ENCODE data around the gene SEC24C.
"Not testable (repeated sequence)": the region's sequence is repeated elsewhere in the genome, so short reads cannot be mapped to it uniquely, and the experiment has no call there.

Gene SEC24C

GRCh38 chr10:73716251-73716650 is 27.9 kb upstream of the SEC24C start:
- Mint-ChIP-seq H3K4me1 (ENCODE audit: low read depth) (peaks cover 46% of the 10 kb centered on the region), H3K27me3 (no peaks in the 10 kb centered on the region), H3K4me3 (no peak overlapping the region), H3K27ac (peak overlapping the region; percentile 95), H3K9me3 (no peaks in the 10 kb centered on the region), H3K36me3 (ENCODE audit: low read depth) (peaks cover 66% of the 10 kb centered on the region)
- intact Hi-C loops (cut with micrococcal nuclease): loop anchor here (2.0 kb wide), 1 partner anchor 29 kb away; the partner anchor contains the start of gene SEC24C

DNA sequence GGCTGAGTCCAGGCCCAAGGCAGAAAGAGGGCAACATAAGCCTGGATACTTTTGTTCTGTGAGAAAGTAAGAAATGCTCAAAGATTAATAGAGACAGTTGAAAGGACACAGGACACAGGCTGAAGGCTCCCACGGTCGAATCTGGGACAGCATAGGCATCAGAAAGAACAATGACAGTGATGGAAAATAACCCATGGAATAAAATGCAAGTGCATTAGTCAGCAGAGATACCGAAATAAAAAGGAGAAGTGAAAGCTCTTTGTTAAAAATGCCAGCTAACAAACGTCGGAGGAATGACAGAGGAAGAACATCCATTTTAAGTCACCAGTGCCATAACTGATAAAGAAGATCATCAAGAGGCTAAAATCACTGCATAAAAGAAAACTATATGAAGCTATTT is 26.6 kb upstream of the SEC24C start:
- no peaks in the 10 kb centered on the region for H3K9me3 Mint-ChIP-seq
- H3K4me3 Mint-ChIP-seq: peak overlapping the region; percentile 55
- peaks cover 58% of the 10 kb centered on the region for H3K4me1 Mint-ChIP-seq (ENCODE audit: low read depth)
- H3K36me3 Mint-ChIP-seq (ENCODE audit: low read depth): peaks cover 69% of the 10 kb centered on the region
- intact Hi-C loops (cut with micrococcal nuclease): loop anchor here (2.0 kb wide), 1 partner anchor 27 kb away; the partner anchor contains the start of gene SEC24C
- H3K27me3 Mint-ChIP-seq: no peaks in the 10 kb centered on the region
- peak overlapping the region; percentile 95 for H3K27ac Mint-ChIP-seq

DNA sequence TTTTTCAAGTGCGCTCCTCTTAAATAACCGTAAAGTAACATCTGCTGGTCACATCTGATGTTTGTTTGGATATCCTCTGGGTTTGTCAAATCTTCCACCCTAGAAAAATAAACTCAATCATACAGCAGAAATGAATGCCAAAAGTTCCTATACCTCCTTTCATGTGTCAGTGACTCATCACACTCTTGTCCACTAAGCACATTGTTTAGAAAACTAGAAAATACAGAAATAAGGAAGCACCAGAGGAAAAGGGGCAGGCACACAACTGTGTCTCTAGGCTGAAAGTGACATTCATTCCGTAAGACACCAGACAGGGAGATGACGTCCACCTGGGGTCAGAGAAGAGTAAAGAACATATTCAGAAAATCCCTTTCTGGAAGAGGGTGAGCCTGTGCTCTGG is 23.6 kb upstream of the SEC24C start:
- intact Hi-C loops (cut with micrococcal nuclease); H3K27me3 Mint-ChIP-seq; H3K9me3 Mint-ChIP-seq: not testable (repeated sequence)
- peaks cover 71% of the 10 kb centered on the region for H3K36me3 Mint-ChIP-seq (ENCODE audit: low read depth)
- H3K4me3 Mint-ChIP-seq: peak overlapping the region; percentile 1
- peaks cover 58% of the 10 kb centered on the region for H3K4me1 Mint-ChIP-seq (ENCODE audit: low read depth)
- H3K27ac Mint-ChIP-seq: peak overlapping the region; percentile 95

- H3K36me3 Mint-ChIP-seq (ENCODE audit: low read depth): peaks cover 80% of the 10 kb centered on the region
- H3K4me1 Mint-ChIP-seq (ENCODE audit: low read depth): peaks cover 39% of the 10 kb centered on the region
- intact Hi-C loops (cut with micrococcal nuclease): no loop called here
- no peak overlapping the region for H3K4me3 Mint-ChIP-seq
- H3K9me3 Mint-ChIP-seq: no peaks in the 10 kb centered on the region
- H3K27ac Mint-ChIP-seq: peak overlapping the region; percentile 32
- H3K27me3 Mint-ChIP-seq: no peaks in the 10 kb centered on the region
Observed at GRCh38 chr10:73723516-73723915, 20.7 kb upstream of the SEC24C start.

DNA sequence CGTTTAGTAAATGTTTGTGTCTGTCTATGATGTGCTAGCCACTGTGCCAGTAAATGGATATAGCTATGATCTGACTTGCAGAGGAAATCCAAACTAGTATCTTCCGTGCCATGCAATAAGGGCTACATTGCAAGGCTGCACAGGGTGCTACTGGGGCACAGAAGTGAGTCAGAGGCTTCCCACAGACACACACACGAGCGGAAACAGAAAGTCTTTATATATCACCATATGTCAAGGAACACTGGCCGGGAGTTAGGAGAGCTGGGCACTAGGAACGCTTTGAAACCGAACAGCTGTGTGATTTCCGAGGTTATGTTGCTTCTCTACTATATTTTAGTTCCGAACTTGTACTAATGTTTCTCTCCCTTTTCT is 14.4 kb upstream of the SEC24C start:
- H3K9me3 Mint-ChIP-seq, H3K27me3 Mint-ChIP-seq: not testable (repeated sequence)
- peak overlapping the region; percentile 95 for H3K27ac Mint-ChIP-seq
- H3K4me3 Mint-ChIP-seq: peak overlapping the region; percentile 90
- peaks cover 12% of the 10 kb centered on the region for H3K4me1 Mint-ChIP-seq (ENCODE audit: low read depth)
- H3K36me3 Mint-ChIP-seq (ENCODE audit: low read depth): peaks cover 63% of the 10 kb centered on the region
- intact Hi-C loops (cut with micrococcal nuclease): loop anchor here (1.0 kb wide), 1 partner anchor 15 kb away; the partner anchor contains the start of gene SEC24C

DNA sequence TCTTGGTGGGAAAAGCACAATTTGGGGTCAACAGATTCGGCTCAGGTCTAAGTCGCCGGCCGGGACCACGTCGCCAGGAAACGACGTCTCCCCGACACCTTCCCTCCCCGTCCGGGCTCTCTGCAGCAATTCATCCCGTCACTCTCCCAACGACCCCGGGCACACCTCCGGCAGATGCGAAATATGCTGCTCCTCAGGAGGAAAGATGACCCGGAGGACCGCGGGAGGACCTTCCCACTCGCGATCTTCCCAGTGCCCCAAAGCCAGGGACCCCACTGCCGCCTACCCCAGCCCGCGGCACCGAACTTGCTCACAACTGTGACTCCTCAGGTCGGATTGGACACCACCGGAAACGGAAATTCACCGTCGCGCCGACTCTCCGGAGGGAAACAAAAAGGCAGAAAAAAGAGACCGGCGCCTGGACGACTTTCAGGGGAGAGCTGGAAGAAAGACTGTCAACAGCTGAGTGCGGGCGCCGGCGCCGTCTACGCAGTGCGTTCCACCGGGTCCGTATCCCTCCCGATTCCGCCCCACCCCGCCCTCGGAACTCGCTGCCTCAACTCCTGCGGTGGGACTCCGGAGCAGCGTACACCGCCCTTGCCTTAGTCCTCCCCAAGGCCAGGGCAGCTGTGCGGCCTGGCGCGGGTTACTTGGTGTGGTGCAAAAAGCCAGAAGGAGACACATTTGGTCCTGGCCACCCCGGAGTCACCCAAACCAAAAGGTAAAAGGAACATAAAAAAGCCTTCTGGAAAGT is 13.8 kb upstream of the SEC24C start:
- Mint-ChIP-seq H3K36me3 (ENCODE audit: low read depth) (peaks cover 66% of the 10 kb centered on the region), H3K4me1 (ENCODE audit: low read depth) (peaks cover 12% of the 10 kb centered on the region), H3K9me3 (no peaks in the 10 kb centered on the region), H3K27ac (peak overlapping the region; percentile 95), H3K27me3 (no peaks in the 10 kb centered on the region), H3K4me3 (peak overlapping the region; percentile 90)
- intact Hi-C loops (cut with micrococcal nuclease): loop anchor here (1.0 kb wide), 1 partner anchor 14 kb away; the partner anchor contains the start of gene SEC24C

DNA sequence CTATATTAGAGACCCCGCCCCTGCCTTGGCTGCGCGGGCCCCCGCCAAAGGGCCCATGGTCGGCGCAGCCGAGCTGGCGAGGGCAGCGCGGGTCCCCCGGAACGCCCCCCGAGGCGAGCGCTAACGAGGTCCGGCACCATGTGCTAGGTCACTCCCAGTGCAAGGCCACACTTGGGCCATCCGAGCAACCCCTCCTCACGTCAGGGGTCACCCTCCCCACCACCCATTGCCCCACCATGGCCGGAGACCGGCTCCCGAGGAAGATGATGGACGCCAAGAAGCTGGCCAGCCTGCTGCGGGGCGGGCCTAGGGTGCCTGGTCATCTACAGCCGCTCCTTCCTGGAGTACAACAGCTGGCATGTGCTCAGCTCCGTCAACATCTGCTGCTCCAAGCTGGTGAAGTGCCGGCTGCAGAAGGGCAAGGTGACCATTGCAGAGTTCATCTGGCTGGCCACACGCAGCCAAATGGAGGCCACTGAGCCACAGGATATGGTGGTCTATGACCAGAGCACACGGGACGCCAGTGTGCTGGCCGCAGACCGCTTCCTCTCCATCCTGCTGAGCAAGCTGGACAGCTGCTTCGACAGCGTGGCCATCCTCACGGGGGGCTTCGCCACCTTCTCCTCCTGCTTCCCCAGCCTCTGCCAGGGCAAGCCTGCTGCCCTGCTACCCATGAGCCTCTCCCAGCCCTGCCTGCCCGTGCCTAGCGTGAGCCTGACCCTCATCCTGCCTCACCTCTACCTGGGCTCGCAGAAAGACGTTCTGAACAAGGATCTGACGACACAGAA is 12.4 kb upstream of the SEC24C start:
- Mint-ChIP-seq H3K4me1 (ENCODE audit: low read depth) (peaks cover 12% of the 10 kb centered on the region), H3K4me3 (no peak overlapping the region), H3K27ac (no peak overlapping the region), H3K27me3 (no peaks in the 10 kb centered on the region), H3K36me3 (ENCODE audit: low read depth) (peaks cover 60% of the 10 kb centered on the region), H3K9me3 (no peaks in the 10 kb centered on the region)
- intact Hi-C loops (cut with micrococcal nuclease): no loop called here

DNA sequence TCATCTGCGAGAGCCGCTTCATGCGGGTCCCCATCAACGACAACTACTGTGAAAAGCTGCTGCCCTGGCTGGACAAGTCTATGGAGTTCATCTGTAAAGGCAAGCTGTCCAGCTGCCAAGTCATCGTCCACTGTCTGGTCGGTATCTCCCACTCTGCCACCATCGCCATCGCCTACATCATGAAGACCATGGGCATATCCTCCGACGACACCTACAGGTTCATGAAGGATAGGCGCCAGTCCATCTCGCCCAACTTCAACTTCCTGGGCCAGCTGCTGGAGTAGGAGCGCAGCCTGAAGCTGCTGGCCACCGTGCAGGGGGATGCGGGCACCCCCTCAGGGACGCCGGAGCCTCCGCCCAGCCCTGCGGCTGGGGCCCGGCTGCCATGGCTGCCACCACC is 11.7 kb upstream of the SEC24C start:
- Mint-ChIP-seq H3K4me1 (ENCODE audit: low read depth) (peaks cover 12% of the 10 kb centered on the region), H3K9me3 (no peaks in the 10 kb centered on the region), H3K36me3 (ENCODE audit: low read depth) (peaks cover 57% of the 10 kb centered on the region), H3K4me3 (no peak overlapping the region), H3K27me3 (no peaks in the 10 kb centered on the region), H3K27ac (no peak overlapping the region)
- intact Hi-C loops (cut with micrococcal nuclease): no loop called here

DNA sequence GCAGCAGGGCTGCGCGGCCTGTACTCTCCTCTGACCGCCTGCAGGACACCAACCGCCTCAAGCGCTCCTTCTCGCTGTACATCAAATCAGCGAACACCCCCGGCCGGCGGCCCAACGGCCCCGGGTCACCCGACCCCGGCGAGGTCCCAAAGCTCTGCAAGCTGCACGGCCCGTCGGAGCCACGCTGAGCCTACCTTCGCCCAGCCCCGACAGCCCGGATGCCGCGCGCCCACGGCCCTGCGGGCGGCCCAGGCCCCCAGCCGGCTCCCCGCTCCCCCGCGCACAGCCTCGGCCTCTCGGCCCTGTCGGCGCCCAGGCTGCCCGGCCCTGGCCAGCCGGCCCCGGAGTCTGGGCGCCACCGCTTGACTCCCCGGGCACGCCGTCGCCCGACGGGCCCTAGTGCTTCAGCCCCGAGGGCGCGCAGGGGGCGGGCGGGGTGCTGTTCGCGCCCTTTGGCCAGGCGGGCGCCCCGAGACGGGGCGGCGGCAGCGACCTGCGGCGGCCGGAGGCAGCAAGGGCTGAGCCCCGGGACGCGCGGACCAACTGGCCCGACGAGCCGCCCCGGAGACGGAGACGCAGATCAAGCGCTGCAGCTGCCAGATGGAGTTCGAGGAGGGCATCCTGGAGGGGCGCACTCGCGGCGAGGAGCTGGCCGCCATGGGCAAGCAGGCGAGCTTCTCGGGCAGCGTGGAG is 11.1 kb upstream of the SEC24C start:
- Mint-ChIP-seq H3K4me3 (no peak overlapping the region), H3K27me3 (no peaks in the 10 kb centered on the region), H3K27ac (no peak overlapping the region), H3K9me3 (no peaks in the 10 kb centered on the region), H3K4me1 (ENCODE audit: low read depth) (peaks cover 12% of the 10 kb centered on the region), H3K36me3 (ENCODE audit: low read depth) (peaks cover 59% of the 10 kb centered on the region)
- intact Hi-C loops (cut with micrococcal nuclease): no loop called here

DNA sequence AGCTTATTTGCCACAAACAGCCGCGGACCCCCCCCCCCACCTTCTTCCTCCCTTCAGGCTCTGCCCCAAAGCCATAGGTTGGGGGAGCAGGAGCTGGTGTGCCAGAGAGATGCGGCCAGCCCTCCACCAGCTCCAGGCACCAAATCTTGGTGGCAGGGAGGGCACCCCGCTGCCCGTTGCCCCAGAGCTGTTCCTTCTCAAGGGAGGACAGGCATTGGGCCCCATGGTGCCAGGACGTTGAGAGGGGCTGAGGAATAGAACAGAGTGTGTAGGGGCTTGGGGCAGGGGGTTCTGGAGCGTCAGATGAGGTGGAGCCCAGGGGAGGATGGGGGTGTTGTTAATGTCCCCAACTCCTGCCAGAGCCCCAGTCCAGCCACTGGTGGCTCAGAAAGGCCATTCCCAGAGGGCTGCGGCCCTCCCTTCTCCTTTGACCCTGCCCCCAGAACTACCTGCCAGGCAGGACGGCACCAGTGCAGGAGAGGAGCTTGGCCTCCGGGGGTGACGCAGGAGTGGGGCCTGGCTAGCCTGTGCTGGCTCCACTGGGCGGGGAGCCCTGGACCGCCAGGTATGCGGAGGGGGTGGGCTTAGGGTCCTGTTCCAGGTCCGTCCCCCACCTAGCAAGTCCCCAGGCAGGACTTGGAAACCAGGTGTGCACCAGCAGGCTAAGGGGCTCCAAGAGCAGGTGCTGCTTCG is 10.0 kb upstream of the SEC24C start:
- intact Hi-C loops (cut with micrococcal nuclease): no loop called here
- Mint-ChIP-seq H3K4me1 (ENCODE audit: low read depth) (peaks cover 12% of the 10 kb centered on the region), H3K36me3 (ENCODE audit: low read depth) (peaks cover 67% of the 10 kb centered on the region), H3K9me3 (no peaks in the 10 kb centered on the region), H3K27me3 (no peaks in the 10 kb centered on the region), H3K4me3 (no peak overlapping the region), H3K27ac (no peak overlapping the region)

DNA sequence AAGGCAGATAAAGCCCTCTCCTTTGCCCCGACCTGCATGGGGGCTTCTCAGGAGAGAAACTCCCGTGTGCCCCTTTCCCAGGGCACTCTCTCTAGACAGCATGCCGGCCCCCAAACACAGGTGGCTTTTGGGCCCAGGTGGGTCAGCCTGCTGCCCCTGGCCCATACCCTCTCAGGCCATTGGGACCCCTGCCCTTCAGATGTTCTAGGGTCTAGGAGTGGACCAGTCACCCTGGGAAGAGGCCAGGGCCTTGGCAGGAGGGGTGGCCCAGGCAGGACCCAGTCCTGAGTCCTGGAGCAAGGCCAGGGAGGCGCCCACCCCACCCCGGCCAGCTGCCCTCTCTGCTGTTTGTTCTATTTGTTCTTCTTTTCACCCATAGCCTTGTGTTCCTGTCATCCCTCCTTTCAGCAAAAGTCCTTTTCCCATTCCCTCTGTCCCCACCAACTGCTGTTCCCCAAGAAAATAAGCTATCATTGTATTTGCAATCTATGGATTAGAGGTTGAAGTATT is 9.3 kb upstream of the SEC24C start:
- Mint-ChIP-seq H3K36me3 (ENCODE audit: low read depth) (peaks cover 72% of the 10 kb centered on the region), H3K9me3 (no peaks in the 10 kb centered on the region), H3K4me1 (ENCODE audit: low read depth) (peaks cover 12% of the 10 kb centered on the region), H3K27ac (no peak overlapping the region), H3K4me3 (no peak overlapping the region), H3K27me3 (no peaks in the 10 kb centered on the region)
- intact Hi-C loops (cut with micrococcal nuclease): no loop called here

GRCh38 chr10:73740501-73741254 is 3.5 kb upstream of the SEC24C start:
- intact Hi-C loops (cut with micrococcal nuclease); H3K27me3 Mint-ChIP-seq; H3K4me3 Mint-ChIP-seq; H3K27ac Mint-ChIP-seq; H3K9me3 Mint-ChIP-seq: not testable (repeated sequence)
- Mint-ChIP-seq H3K4me1 (ENCODE audit: low read depth) (peaks cover 10% of the 10 kb centered on the region), H3K36me3 (ENCODE audit: low read depth) (peaks cover 50% of the 10 kb centered on the region)

DNA sequence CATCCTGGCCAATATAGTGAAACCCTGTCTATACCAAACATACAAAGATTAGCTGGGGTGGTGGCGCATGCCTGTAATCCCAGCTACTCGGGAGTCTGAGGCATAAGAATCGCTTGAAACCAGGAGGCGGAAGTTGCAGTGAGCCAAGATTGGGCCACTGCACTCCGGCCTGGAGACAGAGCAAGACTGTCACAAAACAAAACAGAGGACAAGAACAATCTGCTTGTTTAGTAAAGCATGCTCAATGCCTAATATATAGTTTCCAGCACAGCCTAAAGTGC is 1.8 kb upstream of the SEC24C start:
- peak overlapping the region; percentile 100 for H3K27ac Mint-ChIP-seq
- intact Hi-C loops (cut with micrococcal nuclease): no loop called here
- H3K9me3 Mint-ChIP-seq: no peaks in the 10 kb centered on the region
- H3K27me3 Mint-ChIP-seq: no peaks in the 10 kb centered on the region
- H3K4me1 Mint-ChIP-seq (ENCODE audit: low read depth): peaks cover 17% of the 10 kb centered on the region
- no peak overlapping the region for H3K4me3 Mint-ChIP-seq
- peaks cover 59% of the 10 kb centered on the region for H3K36me3 Mint-ChIP-seq (ENCODE audit: low read depth)

Data from dendritic cell treated with granulocyte-macrophage colony-stimulating factor and Interleukin-4, amounts not matched to agents 40 ng/mL and 50 ng/mL, for 4 days (primary cell).